ENCODE measurements around the gene CCDC18.
"Not testable (repeated sequence)": the region's sequence is repeated elsewhere in the genome, so short reads cannot be mapped to it uniquely, and the experiment has no call there.

The CCDC18 gene

DNA sequence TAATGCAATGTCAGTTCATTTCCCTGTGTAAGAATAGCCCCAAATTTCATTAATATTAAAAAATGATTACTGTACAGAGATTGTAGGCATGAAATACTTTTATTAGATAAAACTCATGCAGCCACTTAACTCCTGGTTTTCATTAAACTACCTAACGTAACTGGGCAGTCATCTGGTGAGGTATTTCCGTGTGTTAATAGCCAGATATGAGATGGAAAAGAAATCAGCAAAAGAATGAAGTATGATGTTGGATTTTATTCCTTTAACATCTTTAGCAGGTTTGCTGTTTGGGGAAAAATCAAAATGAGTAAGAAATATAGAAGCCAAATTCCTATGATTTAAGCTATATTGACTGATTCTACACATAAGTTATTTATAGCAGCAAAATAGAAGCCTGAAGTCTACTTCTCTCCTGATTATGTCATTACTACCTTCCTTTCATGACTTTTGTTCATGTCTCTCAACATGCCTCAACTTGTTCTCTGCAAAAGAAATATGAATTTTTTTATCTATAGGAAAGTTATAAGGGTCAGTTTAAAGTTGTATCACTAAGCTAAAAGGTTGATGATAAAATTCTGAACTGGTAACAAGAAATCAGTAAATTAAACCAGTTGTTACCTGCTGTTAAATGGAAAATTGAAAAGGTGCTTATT is 42.6 kb downstream of the CCDC18 start:
- TF ChIP-seq, protein P1, sequence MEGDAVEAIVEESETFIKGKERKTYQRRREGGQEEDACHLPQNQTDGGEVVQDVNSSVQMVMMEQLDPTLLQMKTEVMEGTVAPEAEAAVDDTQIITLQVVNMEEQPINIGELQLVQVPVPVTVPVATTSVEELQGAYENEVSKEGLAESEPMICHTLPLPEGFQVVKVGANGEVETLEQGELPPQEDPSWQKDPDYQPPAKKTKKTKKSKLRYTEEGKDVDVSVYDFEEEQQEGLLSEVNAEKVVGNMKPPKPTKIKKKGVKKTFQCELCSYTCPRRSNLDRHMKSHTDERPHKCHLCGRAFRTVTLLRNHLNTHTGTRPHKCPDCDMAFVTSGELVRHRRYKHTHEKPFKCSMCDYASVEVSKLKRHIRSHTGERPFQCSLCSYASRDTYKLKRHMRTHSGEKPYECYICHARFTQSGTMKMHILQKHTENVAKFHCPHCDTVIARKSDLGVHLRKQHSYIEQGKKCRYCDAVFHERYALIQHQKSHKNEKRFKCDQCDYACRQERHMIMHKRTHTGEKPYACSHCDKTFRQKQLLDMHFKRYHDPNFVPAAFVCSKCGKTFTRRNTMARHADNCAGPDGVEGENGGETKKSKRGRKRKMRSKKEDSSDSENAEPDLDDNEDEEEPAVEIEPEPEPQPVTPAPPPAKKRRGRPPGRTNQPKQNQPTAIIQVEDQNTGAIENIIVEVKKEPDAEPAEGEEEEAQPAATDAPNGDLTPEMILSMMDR (conservative IDR thresholded peaks at IDR 0.05; ENCODE audit: control insufficient read depth, insufficient read depth, low read depth, low read length): no peak
- no peak overlapping the region for H3K4me3 ChIP-seq (ENCODE audit: control insufficient read depth, low read depth, low read length)
- no peak for DNase-seq (ENCODE audit: low read depth)

DNA sequence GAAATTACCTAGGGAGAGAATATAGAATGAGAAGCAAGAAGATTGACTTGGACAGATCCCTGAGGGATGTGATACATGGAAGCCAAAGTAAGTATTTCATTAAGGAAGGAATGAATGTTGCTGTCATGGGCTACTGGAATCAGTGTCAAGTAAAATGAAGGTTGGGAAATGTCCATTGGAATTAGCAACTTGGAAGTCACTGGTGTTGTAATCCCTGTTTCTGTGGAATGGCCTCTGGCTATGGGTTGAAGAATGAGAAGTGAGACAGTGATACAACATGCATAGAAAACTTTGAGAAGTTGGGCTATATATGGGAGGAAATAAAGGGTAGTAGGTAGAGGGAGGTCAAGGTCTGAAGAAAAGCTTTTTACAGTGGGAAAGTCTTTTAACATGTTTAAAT is 54.7 kb downstream of the CCDC18 start:
- DNase-seq (ENCODE audit: low read depth): no peak
- H3K4me3 ChIP-seq (ENCODE audit: control insufficient read depth, low read depth, low read length): no peak overlapping the region
- TF ChIP-seq, protein P1 (conservative IDR thresholded peaks at IDR 0.05; ENCODE audit: control insufficient read depth, insufficient read depth, low read depth, low read length): no peak

DNA sequence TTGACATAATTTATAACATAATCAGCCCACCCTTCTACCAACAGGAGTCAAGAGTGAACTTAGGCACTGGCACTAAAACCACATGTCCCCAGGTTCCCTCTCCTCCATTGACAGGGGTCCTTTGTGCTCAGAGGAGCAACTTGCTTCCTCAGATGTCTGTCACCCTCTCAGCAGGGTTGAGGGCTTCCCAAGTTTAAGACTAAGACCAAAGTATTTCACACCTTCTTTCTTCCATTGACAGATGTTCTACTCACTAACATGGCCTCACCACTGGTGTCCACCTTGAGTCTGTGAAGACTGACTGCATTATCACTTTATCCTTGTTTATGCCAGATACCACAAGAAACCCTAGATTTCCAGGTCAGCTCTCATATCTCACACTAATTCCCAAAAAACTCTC is 56.5 kb downstream of the CCDC18 start:
- no peak overlapping the region for H3K4me3 ChIP-seq (ENCODE audit: control insufficient read depth, low read depth, low read length)
- TF ChIP-seq, protein P1 (conservative IDR thresholded peaks at IDR 0.05; ENCODE audit: control insufficient read depth, insufficient read depth, low read depth, low read length): no peak

DNA sequence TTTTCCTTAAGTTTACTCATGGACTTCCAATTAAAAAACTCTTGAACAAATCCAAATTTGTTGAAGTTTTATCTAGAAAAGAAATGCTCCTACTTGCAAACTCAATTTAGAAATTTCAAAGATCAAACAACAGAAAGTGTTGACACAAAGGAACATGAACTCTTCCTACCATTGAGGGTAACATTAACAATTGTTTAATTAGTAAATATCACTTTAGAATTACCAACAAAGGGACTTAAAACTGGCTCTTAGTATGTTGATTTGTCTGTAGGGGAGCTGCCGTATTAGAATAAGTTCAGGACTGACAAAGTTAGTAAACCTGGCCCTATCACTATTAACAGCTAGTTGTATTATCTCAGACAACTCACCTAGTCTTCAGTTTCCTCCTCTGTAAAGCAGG is 57.9 kb downstream of the CCDC18 start:
- DNase-seq (ENCODE audit: low read depth): no peak
- H3K4me3 ChIP-seq (ENCODE audit: control insufficient read depth, low read depth, low read length): no peak overlapping the region
- TF ChIP-seq, protein P1 (conservative IDR thresholded peaks at IDR 0.05; ENCODE audit: control insufficient read depth, insufficient read depth, low read depth, low read length): no peak

More for the DNA sequence above, 56.5 kb downstream of the CCDC18 start:
- DNase-seq (ENCODE audit: low read depth): no peak

DNA sequence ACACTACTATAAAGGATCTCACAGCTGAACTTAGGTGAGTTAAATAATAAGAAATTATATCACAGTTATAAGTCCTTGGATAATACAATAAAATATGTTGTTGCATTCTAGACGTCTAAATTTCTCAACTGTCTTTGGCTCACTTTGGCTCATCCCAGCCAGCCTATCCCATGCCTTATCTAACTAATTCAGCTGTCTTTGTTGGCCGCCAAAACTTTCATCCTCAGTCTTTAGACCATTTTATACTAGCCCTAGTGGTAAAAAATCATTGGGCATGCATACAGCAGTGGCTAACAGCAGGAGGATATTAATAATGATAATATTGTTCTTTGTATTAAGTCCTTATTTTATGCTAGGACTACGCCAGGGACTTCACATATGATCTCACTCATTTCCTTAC is 59.3 kb downstream of the CCDC18 start:
- TF ChIP-seq, protein P1 (conservative IDR thresholded peaks at IDR 0.05; ENCODE audit: control insufficient read depth, insufficient read depth, low read depth, low read length): no peak
- H3K4me3 ChIP-seq (ENCODE audit: control insufficient read depth, low read depth, low read length): no peak overlapping the region
- DNase-seq (ENCODE audit: low read depth): no peak

DNA sequence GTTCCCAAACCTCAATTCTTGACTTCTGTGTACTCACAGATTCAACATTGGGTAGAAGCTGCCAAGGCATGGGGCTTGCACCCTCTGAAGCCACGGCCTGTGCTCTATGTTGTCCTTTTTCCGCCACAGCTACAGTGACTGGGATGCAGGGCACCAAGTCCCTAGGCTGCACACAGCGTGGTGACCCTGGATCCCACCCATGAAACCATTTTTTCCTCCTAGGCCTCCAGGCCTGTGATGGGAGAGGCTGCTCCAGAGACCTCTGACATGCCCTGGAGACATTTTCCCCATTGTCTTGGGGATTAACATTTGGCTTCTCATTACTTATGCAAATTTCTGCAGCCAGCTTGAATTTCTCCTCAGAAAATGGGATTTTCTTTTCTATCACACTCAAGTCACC is 62.7 kb downstream of the CCDC18 start:
- not testable (repeated sequence) for DNase-seq (ENCODE audit: low read depth); H3K4me3 ChIP-seq (ENCODE audit: control insufficient read depth, low read depth, low read length)

DNA sequence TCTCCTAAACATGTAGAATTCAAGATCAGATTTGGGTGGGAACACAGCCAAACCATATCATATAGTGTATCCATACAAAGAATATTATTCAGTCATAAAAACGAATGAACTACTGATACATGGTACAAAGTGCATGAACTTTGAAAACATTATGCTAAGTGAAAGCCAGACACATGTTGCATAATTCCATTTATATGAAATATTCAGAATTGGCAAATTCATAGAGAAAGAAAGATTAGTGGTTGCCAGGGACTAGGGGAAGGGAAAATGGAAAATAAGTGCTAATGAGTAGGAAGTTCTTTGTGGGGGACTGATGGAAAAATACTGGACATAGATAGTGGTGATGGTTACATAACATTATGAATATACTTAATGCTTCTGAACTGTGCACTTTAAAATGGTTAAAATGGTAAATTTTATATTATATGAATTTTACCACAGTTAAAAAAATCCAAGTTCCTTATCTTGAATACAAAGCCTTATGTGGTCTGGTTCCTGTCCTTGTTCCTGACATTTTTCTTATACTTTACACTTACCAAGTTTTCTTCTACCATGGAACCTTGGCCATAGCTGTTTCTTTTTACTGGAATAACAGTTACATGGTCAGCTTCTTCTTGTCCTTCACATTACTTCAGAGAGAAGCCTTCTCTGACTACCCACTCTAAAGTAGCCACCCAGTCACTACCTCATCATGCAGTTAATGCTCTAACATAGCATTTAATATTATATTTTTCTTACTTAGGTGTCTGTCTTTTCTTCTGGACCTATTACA is 64.0 kb downstream of the CCDC18 start:
- DNase-seq (ENCODE audit: low read depth): no peak
- H3K4me3 ChIP-seq (ENCODE audit: control insufficient read depth, low read depth, low read length): no peak overlapping the region
- TF ChIP-seq, protein P1 (conservative IDR thresholded peaks at IDR 0.05; ENCODE audit: control insufficient read depth, insufficient read depth, low read depth, low read length): no peak

Data from fibroblast of mammary gland (primary cell).